ENCODE measurements around the gene NOC2L. TPM values are rescaled to one million over a fixed set of nuclear protein-coding genes. Genes with fewer than 3 reads are reported as not detected.
A peak's percentile ranks its signal among the peaks of the same experiment; 100 is the strongest.

The NOC2L gene
- total RNA-seq, 4 donors from 2014 or later, result 31.9 to 39.8 (median 34.6) TPM

DNA sequence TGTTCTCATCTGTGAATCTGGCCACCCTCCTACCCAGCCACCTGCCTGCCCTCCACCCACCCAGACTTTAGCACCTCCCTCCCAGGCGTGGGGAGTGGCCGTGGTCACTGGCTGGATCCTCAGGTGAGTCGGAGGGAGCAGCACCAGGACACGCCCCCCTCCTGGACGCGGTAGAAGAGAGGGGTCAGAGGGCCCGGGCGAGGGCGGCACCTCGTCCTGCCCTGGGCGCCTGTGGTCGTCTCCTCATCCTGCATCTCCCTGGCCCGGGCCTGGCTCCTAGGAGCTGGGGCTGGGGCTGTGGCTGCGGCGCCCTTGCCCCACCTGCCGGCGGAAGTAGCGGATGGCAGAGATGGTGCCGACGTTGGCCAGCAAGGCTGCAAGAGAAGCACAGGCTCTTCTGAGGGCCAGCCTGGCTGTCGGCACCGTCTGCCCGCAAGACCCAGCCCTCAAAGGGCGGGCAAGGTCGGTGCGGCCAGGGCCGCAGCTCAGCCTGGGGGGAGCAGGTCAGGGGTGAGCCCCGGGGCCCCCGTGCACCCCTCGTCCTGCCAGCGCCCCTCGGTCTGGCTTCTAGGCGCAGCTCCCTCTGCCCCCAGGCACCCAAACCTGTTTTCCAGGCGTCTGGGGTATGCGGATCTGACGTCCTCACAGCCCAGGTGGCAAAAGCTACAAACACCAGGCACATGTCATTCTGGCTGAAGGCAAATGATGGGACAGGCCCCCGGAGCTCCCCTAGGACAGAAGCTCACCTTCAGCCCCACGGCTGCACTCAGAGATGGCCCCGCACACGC lies 17.0 kb upstream of the NOC2L start:
- no peak for TF ChIP-seq POLR2A (IDR thresholded peaks at IDR 0.05)
- TF ChIP-seq, protein P1, sequence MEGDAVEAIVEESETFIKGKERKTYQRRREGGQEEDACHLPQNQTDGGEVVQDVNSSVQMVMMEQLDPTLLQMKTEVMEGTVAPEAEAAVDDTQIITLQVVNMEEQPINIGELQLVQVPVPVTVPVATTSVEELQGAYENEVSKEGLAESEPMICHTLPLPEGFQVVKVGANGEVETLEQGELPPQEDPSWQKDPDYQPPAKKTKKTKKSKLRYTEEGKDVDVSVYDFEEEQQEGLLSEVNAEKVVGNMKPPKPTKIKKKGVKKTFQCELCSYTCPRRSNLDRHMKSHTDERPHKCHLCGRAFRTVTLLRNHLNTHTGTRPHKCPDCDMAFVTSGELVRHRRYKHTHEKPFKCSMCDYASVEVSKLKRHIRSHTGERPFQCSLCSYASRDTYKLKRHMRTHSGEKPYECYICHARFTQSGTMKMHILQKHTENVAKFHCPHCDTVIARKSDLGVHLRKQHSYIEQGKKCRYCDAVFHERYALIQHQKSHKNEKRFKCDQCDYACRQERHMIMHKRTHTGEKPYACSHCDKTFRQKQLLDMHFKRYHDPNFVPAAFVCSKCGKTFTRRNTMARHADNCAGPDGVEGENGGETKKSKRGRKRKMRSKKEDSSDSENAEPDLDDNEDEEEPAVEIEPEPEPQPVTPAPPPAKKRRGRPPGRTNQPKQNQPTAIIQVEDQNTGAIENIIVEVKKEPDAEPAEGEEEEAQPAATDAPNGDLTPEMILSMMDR (IDR thresholded peaks at IDR 0.05), result peak in 5 of 6 experiments; percentile 32 to 74 (median 54)
- intact Hi-C loops (cut with DNase I), result loop anchor here (10.0 kb wide), 1 partner anchor 319 kb away; no protein-coding TSS in a partner anchor
- Histone ChIP-seq H3K36me3 (no peaks in the 10 kb centered on the region), H3K27ac (no peak overlapping the region), H3K27me3 (peaks cover 4% of the 10 kb centered on the region), H3K4me3 (replicated peaks in 1 of 3) (no peak overlapping the region), H3K9me3 (no peaks in the 10 kb centered on the region), H3K4me1 (peaks cover 5 to 20% of the 10 kb centered on the region in 2 donors)
- peak; percentile 71 to 73 for DNase-seq
- 4 to 5% methylated on average over 11 to 22 of the region's 40 CpGs for WGBS, 2 donors

DNA sequence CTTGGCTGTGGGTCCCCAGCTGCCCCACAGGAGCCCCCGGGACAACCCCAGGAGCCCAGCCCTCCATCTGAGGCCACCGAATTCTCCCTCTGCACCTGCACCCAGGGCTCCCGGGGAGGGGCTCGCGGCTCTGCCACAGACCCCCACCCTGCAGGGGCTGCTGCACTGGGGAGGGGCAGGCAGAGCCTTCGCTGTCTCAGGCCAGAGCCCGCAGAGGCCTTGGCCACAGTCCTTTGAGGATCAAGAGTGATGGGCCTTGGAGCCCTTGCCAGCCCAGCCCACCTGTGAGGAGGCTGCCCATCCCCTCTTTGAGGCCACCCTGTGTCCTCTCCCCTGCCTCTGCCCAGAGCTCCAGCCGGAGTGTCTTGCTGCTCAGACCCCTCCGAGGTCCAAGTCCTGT lies 16.3 kb upstream of the NOC2L start:
- WGBS, 2 donors, result 75 to 81% methylated on average over 2 of the region's 9 CpGs
- Histone ChIP-seq H3K4me3 (replicated peaks in 1 of 3) (no peak overlapping the region), H3K36me3 (no peaks in the 10 kb centered on the region), H3K27me3 (peaks cover 6% of the 10 kb centered on the region), H3K9me3 (no peaks in the 10 kb centered on the region), H3K4me1 (peaks cover 5 to 20% of the 10 kb centered on the region in 2 donors), H3K27ac (no peak overlapping the region)
- no peak for DNase-seq
- intact Hi-C loops (cut with DNase I), result loop anchor here (10.0 kb wide), 1 partner anchor 319 kb away; no protein-coding TSS in a partner anchor
- TF ChIP-seq POLR2A (IDR thresholded peaks at IDR 0.05), result no peak
- TF ChIP-seq, protein P1 (IDR thresholded peaks at IDR 0.05), result no peak

DNA sequence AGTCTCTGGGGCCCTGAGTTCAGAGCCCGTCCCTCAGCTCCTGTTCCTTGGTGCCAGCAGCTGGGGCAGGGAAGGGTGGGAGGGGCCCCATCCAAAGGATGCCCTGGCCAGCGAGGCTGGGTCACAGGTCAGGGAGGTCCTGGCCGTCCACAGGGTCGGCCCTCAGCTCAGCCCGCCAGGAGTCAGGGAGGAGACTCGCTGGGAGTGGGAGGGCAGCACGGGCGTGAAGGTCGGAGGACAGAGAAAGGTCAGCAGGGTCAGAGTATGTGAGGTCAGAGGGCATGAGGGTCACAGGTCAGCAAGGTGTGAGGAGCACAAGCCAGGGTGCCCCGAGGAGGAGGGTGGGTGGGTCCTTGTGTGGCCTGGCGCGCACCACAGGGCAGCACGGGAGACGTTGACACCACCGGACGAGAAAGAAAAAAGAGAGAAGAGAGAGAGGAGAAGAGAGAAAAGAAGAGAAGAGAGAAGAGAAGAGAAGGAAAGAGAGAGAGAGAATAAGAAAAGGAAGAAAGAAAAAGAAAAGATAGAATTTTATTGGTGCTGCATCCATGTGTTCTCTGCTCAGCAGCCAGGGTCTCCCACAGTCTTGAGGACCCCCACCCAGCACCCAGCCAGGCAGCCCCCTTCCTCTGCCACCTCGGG lies 15.8 kb upstream of the NOC2L start:
- Histone ChIP-seq H3K4me1 (peaks cover 5 to 20% of the 10 kb centered on the region in 2 donors), H3K36me3 (no peaks in the 10 kb centered on the region), H3K4me3 (replicated peaks in 1 of 3) (no peak overlapping the region), H3K27ac (no peak overlapping the region), H3K27me3 (peaks cover 6% of the 10 kb centered on the region), H3K9me3 (no peaks in the 10 kb centered on the region)
- intact Hi-C loops (cut with DNase I), result loop anchor here (5.0 to 10.0 kb wide), 2 partner anchors 73 to 320 kb away; no protein-coding TSS in a partner anchor
- 74 to 76% methylated on average over 15 of the region's 17 CpGs for WGBS, 2 donors
- TF ChIP-seq POLR2A (IDR thresholded peaks at IDR 0.05), result no peak
- TF ChIP-seq, protein P1 (IDR thresholded peaks at IDR 0.05), result no peak
- DNase-seq, result no peak

DNA sequence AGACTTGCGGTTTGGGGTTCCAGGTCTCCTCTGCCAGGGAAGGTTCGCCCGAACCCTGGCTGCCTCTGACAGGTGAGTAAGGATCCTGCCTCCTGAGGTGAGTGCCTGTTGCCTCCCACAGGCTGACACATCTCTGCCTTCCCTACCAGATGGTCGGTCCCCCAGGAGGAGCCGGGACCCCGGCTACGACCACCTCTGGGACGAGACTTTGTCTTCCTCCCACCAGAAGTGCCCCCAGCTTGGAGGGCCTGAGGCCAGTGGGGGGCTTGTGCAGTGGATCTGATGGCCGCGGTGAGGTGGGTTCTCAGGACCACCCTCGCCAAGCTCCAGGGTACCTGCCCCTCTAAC lies 15.2 kb upstream of the NOC2L start:
- H3K27me3 ChIP-seq, result peaks cover 6% of the 10 kb centered on the region
- DNase-seq, result no peak
- H3K27ac ChIP-seq, result no peak overlapping the region
- no peak overlapping the region for H3K4me3 ChIP-seq (replicated peaks in 1 of 3)
- peaks cover 5 to 20% of the 10 kb centered on the region in 2 donors for H3K4me1 ChIP-seq
- TF ChIP-seq POLR2A (IDR thresholded peaks at IDR 0.05), result no peak
- TF ChIP-seq, protein P1 (IDR thresholded peaks at IDR 0.05), result no peak
- no peaks in the 10 kb centered on the region for H3K9me3 ChIP-seq
- intact Hi-C loops (cut with DNase I), result loop anchor here (5.0 to 10.0 kb wide), 2 partner anchors 72 to 321 kb away; no protein-coding TSS in a partner anchor
- H3K36me3 ChIP-seq, result no peaks in the 10 kb centered on the region
- 73 to 96% methylated on average over 6 to 11 of the region's 11 CpGs for WGBS, 2 donors

Data from thyroid gland (tissue), 4 donors.